ENCODE results near the gene C12orf56. TPM values are rescaled to one million over a fixed set of nuclear protein-coding genes. Genes with fewer than 3 reads are reported as not detected.
A peak's percentile ranks its signal among the peaks of the same experiment; 100 is the strongest.

The C12orf56 gene
- total RNA-seq, 1 experiment from 2014 or later = not detected

GRCh38 chr12:64411427-64411826 is 20.9 kb upstream of the C12orf56 start:
- CTCF ChIA-PET = interaction anchor here (0.7 to 1.1 kb wide), 2 partner anchors 25 to 1729 kb away, joined by 3 to 4 read pairs; no protein-coding TSS in a partner anchor
- no peak for DNase-seq (ENCODE audit: unreplicated experiment)
- no peaks in the 10 kb centered on the region for H3K9me3 Mint-ChIP-seq (ENCODE audit: unreplicated experiment)
- peaks cover 12% of the 10 kb centered on the region for H3K4me1 Mint-ChIP-seq (ENCODE audit: insufficient read depth, unreplicated experiment)
- no peaks in the 10 kb centered on the region for H3K27me3 Mint-ChIP-seq (ENCODE audit: insufficient read depth, unreplicated experiment)
- intact Hi-C loops (cut with micrococcal nuclease) = loop anchor here (10.0 kb wide), 1 partner anchor 73 kb away; no protein-coding TSS in a partner anchor
- POLR2A ChIA-PET = no interaction called here
- no peak overlapping the region for H3K27ac Mint-ChIP-seq (ENCODE audit: low read depth, unreplicated experiment)
- H3K36me3 Mint-ChIP-seq (ENCODE audit: insufficient read depth, unreplicated experiment) = peaks cover 78% of the 10 kb centered on the region
- no peak overlapping the region for H3K4me3 Mint-ChIP-seq (ENCODE audit: unreplicated experiment)
- BruUV-seq (replicated peaks) = no TSS peak
- TF ChIP-seq, protein P1, sequence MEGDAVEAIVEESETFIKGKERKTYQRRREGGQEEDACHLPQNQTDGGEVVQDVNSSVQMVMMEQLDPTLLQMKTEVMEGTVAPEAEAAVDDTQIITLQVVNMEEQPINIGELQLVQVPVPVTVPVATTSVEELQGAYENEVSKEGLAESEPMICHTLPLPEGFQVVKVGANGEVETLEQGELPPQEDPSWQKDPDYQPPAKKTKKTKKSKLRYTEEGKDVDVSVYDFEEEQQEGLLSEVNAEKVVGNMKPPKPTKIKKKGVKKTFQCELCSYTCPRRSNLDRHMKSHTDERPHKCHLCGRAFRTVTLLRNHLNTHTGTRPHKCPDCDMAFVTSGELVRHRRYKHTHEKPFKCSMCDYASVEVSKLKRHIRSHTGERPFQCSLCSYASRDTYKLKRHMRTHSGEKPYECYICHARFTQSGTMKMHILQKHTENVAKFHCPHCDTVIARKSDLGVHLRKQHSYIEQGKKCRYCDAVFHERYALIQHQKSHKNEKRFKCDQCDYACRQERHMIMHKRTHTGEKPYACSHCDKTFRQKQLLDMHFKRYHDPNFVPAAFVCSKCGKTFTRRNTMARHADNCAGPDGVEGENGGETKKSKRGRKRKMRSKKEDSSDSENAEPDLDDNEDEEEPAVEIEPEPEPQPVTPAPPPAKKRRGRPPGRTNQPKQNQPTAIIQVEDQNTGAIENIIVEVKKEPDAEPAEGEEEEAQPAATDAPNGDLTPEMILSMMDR (IDR thresholded peaks at IDR 0.05; ENCODE audit: unreplicated experiment) = no peak

GRCh38 chr12:64407342-64408223 is 17.0 kb upstream of the C12orf56 start:
- H3K4me3 Mint-ChIP-seq (ENCODE audit: unreplicated experiment) = peak overlapping the region; percentile 38
- H3K36me3 Mint-ChIP-seq (ENCODE audit: insufficient read depth, unreplicated experiment) = peaks cover 40% of the 10 kb centered on the region

GRCh38 chr12:64404470-64405256 is 14.1 kb upstream of the C12orf56 start:
- peaks cover 11% of the 10 kb centered on the region for H3K36me3 Mint-ChIP-seq (ENCODE audit: insufficient read depth, unreplicated experiment)
- peak overlapping the region; percentile 99 for H3K27ac Mint-ChIP-seq (ENCODE audit: low read depth, unreplicated experiment)
- peaks cover 24% of the 10 kb centered on the region for H3K4me1 Mint-ChIP-seq (ENCODE audit: insufficient read depth, unreplicated experiment)
- peak overlapping the region; percentile 95 for H3K4me3 Mint-ChIP-seq (ENCODE audit: unreplicated experiment)
- no peaks in the 10 kb centered on the region for H3K9me3 Mint-ChIP-seq (ENCODE audit: unreplicated experiment)
- ChIA-PET CTCF (interaction anchor here (0.6 to 0.8 kb wide), 3 partner anchors 10 to 136 kb away, joined by 3 read pairs; no protein-coding TSS in a partner anchor), POLR2A (interaction anchor here (0.7 to 1.5 kb wide), 11 partner anchors 8 to 565 kb away, joined by 3 to 7 read pairs (median 4); partner anchors contain the start of genes C12orf56 and KICS2)
- TF ChIP-seq, protein P1 (IDR thresholded peaks at IDR 0.05; ENCODE audit: unreplicated experiment) = no peak
- BruUV-seq (replicated peaks) = no TSS peak
- no peaks in the 10 kb centered on the region for H3K27me3 Mint-ChIP-seq (ENCODE audit: insufficient read depth, unreplicated experiment)
- intact Hi-C loops (cut with micrococcal nuclease) = no loop called here
- peak; percentile 84 for DNase-seq (ENCODE audit: unreplicated experiment)

More at GRCh38 chr12:64407342-64408223, 17.0 kb upstream of the C12orf56 start:
- peaks cover 17% of the 10 kb centered on the region for H3K4me1 Mint-ChIP-seq (ENCODE audit: insufficient read depth, unreplicated experiment)
- ChIA-PET POLR2A (interaction anchor here (0.9 to 1.3 kb wide), 2 partner anchors 13 to 43 kb away, joined by 3 to 4 read pairs; no protein-coding TSS in a partner anchor), CTCF (interaction anchor here (0.6 to 1.5 kb wide), 3 partner anchors 13 to 1608 kb away, joined by 3 read pairs; partner anchors contain the start of gene SRGAP1)
- no TSS peak for BruUV-seq (replicated peaks)
- H3K27me3 Mint-ChIP-seq (ENCODE audit: insufficient read depth, unreplicated experiment) = no peaks in the 10 kb centered on the region
- TF ChIP-seq, protein P1 (IDR thresholded peaks at IDR 0.05; ENCODE audit: unreplicated experiment) = no peak
- no peak for DNase-seq (ENCODE audit: unreplicated experiment)
- intact Hi-C loops (cut with micrococcal nuclease) = no loop called here
- H3K27ac Mint-ChIP-seq (ENCODE audit: low read depth, unreplicated experiment) = peak overlapping the region; percentile 84
- H3K9me3 Mint-ChIP-seq (ENCODE audit: unreplicated experiment) = no peaks in the 10 kb centered on the region

Measured in MCF 10A (cell line).